Endothelial cell of umbilical vein (primary cell): ENCODE results near the gene PCSK6.

ENCODE experiments used
- CTCF ChIP-seq, 2 donors: IDR thresholded peaks; 1 replicate in 1 of 2; 2 replicates in 1 of 2; pipeline ENCODE4 v1.5.1; 2011; ENCODE audit warnings: low read length in 2 of 2, mild to moderate bottlenecking in 2 of 2, moderate library complexity in 2 of 2, control low read depth in 1 of 2, inconsistent platforms in 1 of 2, low read depth in 1 of 2; ENCODE audit not compliant: insufficient read depth in 1 of 2; ENCODE audit errors: extremely low read depth in 1 of 2
- EZH2 ChIP-seq: IDR thresholded peaks from 2 replicates; pipeline ENCODE4 v1.6.1; 2012; ENCODE audit warnings: borderline replicate concordance, low read depth, mild to moderate bottlenecking, moderate library complexity, low read length, inconsistent platforms; ENCODE audit not compliant: severe bottlenecking
- MYC ChIP-seq: IDR thresholded peaks from one replicate; pipeline ENCODE4 v1.6.1; 2011; ENCODE audit warnings: mild to moderate bottlenecking, low read depth, low read length
- POLR2A ChIP-seq: IDR thresholded peaks from 2 replicates; pipeline ENCODE4 v1.6.1; 2012; ENCODE audit warnings: low read depth, mild to moderate bottlenecking, control low read depth, low read length

- TF ChIP-seq POLR2A (no peak), CTCF (IDR thresholded peaks at IDR 0.05; ENCODE audit: extremely low read depth in 1 of 2, insufficient read depth in 1 of 2, low read depth in 1 of 2, low read length in 2 of 2) (no peak), EZH2 (no peak), MYC (no peak)
These were observed 42.4 kb downstream of the PCSK6 start for GRCh38 chr15:101447168-101447533.
